Stimulated activated CD4-positive, alpha-beta T cell treated with anti-CD3 and anti-CD28 coated beads, Interleukin-15, amount 100 ng/mL, for 24 hours (primary cell): ENCODE measurements around the gene POLR3G.

Source experiments
- DNase-seq: peaks from one replicate; pipeline ENCODE4 v3.0.0-alpha.2; 2020

POLR3G gene

GRCh38 chr5:90504743-90505142 is 30.1 kb downstream of the POLR3G start:
- no peak for DNase-seq

- no peak for DNase-seq
Observed at GRCh38 chr5:90506221-90506620, 31.6 kb downstream of the POLR3G start.

GRCh38 chr5:90510438-90510837 is 35.8 kb downstream of the POLR3G start:
- no peak for DNase-seq

GRCh38 chr5:90514520-90514919 is 39.9 kb downstream of the POLR3G start:
- no peak for DNase-seq

GRCh38 chr5:90518661-90519060 is 44.0 kb downstream of the POLR3G start:
- no peak for DNase-seq

- no peak for DNase-seq
Observed at GRCh38 chr5:90519081-90519480, 44.4 kb downstream of the POLR3G start.

GRCh38 chr5:90528601-90529193 is 54.0 kb downstream of the POLR3G start:
- DNase-seq = no peak

GRCh38 chr5:90529194-90529938 is 54.7 kb downstream of the POLR3G start, which contains the start of gene LYSMD3:
Gene LYSMD3 (minus strand): TSS chr5:90529584. CDS start chr5:90525289, 4,295 bp downstream.
- peak; percentile 96 for DNase-seq

- DNase-seq = peak; percentile 67
Observed at GRCh38 chr5:90529939-90530677, 55.4 kb downstream of the POLR3G start.

GRCh38 chr5:90530736-90531487 is 56.2 kb downstream of the POLR3G start:
- no peak for DNase-seq

GRCh38 chr5:90533794-90534193 is 59.1 kb downstream of the POLR3G start:
- DNase-seq = no peak

GRCh38 chr5:90534922-90535321 is 60.3 kb downstream of the POLR3G start:
- no peak for DNase-seq

GRCh38 chr5:90542827-90543519 is 68.3 kb downstream of the POLR3G start:
- no peak for DNase-seq

- no peak for DNase-seq
Observed at GRCh38 chr5:90545511-90545910, 70.8 kb downstream of the POLR3G start.

GRCh38 chr5:90546216-90546837 is 71.7 kb downstream of the POLR3G start:
- no peak for DNase-seq

- DNase-seq = no peak
Observed at GRCh38 chr5:90547072-90547536, 72.4 kb downstream of the POLR3G start.

- no peak for DNase-seq
Observed at GRCh38 chr5:90548069-90548593, 73.5 kb downstream of the POLR3G start.

GRCh38 chr5:90549223-90549622 is 74.6 kb downstream of the POLR3G start:
- no peak for DNase-seq

GRCh38 chr5:90549729-90550275 is 75.1 kb downstream of the POLR3G start:
- no peak for DNase-seq

GRCh38 chr5:90550963-90551362 is 76.3 kb downstream of the POLR3G start:
- no peak for DNase-seq

GRCh38 chr5:90551376-90551775 is 76.7 kb downstream of the POLR3G start:
- DNase-seq = no peak
